ENCODE measurements around the gene LCN9.
A peak's percentile ranks its signal among the peaks of the same experiment; 100 is the strongest.
"Not testable (repeated sequence)": the region's sequence is repeated elsewhere in the genome, so short reads cannot be mapped to it uniquely, and the experiment has no call there.

The LCN9 gene

GRCh38 chr9:135672786-135673185 lies 9.7 kb downstream of the LCN9 start:
- not testable (repeated sequence) for ATAC-seq (replicated peaks); H3K27me3 Mint-ChIP-seq; H3K27ac Mint-ChIP-seq; H3K9me3 Mint-ChIP-seq; H3K4me3 Mint-ChIP-seq; H3K36me3 Mint-ChIP-seq; H3K4me1 Mint-ChIP-seq; DNase-seq

DNA sequence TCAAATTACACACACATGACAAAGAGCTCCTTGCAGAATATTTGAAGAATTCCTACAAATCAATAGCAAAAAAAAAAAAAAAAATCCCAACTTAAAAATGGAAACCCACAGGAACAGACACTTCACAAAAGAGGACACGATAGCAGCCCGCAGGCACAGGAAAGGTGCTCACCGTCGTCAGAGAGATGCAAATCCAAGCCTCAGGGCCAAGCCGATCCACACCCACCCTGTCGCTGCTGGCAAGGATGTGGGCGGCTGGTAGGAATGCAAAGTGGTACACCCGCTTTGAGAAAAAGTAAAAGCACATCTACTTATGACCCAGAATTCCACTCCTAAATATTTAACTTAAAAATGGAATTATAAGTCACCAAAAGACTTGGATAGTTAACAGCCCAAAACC lies 10.8 kb downstream of the LCN9 start:
- Mint-ChIP-seq H3K9me3 (peaks cover 3 to 4% of the 10 kb centered on the region in 2 donors), H3K4me3 (no peak overlapping the region), H3K36me3 (no peaks in the 10 kb centered on the region), H3K4me1 (no peaks in the 10 kb centered on the region), H3K27me3 (peaks cover 4 to 6% of the 10 kb centered on the region in 2 donors), H3K27ac (no peak overlapping the region)
- ATAC-seq (replicated peaks) (no peak), DNase-seq (no peak)

- Mint-ChIP-seq H3K4me3 (no peak overlapping the region), H3K27ac (no peak overlapping the region), H3K36me3 (no peaks in the 10 kb centered on the region), H3K27me3 (peaks cover 4 to 6% of the 10 kb centered on the region in 2 donors), H3K4me1 (no peaks in the 10 kb centered on the region), H3K9me3 (peaks cover 0 to 1% of the 10 kb centered on the region in 2 donors)
- ATAC-seq (replicated peaks) = no peak
- DNase-seq = no peak
Measured at GRCh38 chr9:135674977-135675376, 11.9 kb downstream of the LCN9 start.

DNA sequence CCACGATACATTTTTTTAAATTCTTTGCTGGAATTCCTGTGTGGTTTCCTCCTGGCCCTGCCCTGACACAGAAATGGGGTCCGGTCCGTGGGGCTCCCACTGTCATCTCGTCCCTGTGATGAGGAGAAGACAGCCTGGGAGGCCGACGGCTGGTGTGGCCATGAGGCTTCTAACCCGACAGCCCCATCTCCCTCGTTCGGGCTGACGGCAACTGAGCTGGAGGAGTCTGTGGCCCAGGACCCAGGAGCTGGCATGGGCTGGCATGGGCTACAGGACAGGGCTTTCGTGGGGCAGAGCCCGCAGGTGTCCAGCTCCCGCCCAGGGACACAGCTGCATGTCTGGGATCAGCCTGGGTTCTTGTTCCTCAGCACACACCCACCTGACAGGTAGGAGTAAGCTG lies 13.8 kb downstream of the LCN9 start:
- H3K36me3 Mint-ChIP-seq = no peaks in the 10 kb centered on the region
- no peak overlapping the region for H3K4me3 Mint-ChIP-seq
- peaks cover 0 to 1% of the 10 kb centered on the region in 2 donors for H3K9me3 Mint-ChIP-seq
- no peak overlapping the region for H3K27ac Mint-ChIP-seq
- DNase-seq = no peak
- peaks cover 5 to 6% of the 10 kb centered on the region in 2 donors for H3K27me3 Mint-ChIP-seq
- H3K4me1 Mint-ChIP-seq = no peaks in the 10 kb centered on the region
- no peak for ATAC-seq (replicated peaks)

DNA sequence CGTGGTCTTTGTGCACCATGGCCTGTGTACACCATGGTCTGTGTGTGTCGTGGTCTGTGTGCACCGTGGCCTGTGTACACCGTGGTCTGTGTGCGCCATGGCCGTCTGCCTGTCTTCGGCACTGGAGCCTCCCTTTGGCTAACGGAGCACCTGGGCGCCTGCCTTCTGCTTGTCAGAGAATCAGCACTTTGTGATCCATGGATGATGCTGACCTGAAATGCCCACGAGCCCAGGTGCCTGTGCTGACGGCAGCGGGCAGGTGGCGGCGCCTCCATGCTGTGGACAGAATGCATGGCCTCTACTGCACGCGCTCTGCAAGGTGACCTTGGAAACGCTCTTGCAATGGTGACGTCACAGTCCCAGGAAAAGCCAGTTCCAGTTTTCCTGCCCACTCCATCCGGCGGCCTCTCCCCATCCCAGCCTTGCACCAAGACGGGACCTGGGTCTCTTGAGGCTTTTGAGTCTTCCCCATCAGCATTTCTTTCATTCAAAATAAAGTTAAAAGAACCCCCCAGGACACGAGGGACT lies 14.6 kb downstream of the LCN9 start:
- Mint-ChIP-seq H3K27ac (no peak overlapping the region), H3K36me3 (no peaks in the 10 kb centered on the region), H3K27me3 (peaks cover 7 to 8% of the 10 kb centered on the region in 2 donors), H3K9me3 (no peaks in the 10 kb centered on the region), H3K4me3 (no peak overlapping the region), H3K4me1 (no peaks in the 10 kb centered on the region)
- ATAC-seq (replicated peaks) (no peak), DNase-seq (no peak)

DNA sequence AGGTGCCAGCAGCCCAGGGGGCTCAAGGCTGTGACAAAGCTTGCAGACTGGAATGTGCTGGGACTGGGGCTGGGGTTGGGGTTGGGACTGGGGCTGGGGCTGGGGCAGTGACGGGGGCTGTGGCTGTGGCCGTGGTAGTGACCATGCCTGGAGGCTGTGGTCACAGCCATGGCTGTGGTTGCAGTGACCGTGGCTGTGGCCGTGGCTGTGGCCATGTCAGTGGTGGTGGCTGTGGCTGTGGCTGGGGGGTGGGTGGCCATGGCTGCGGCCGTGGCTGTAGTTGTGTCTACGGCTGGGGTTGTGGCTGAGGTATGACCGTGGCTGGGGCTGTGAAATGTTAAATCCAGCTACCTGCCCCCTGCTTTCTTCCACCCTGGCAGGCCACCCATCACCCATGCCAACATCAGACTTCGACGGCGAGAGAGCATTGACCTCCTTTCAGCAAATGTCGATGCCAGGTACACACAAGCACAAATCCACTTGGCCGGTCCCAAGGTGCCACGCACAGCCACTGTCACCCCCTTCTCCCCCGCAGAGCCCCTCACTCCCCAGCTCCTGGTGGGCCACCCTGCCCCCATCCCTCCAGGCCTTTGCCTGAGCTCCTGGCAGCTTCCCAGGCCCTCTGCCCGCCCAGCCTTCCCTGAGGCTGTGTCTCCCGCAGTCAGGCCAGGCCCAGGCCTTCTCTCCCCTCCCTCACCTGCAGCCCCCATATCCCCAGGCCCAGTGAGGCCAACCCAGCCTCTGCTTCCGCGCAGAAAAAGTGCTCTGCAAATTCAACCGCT lies 15.3 kb downstream of the LCN9 start:
- H3K36me3 Mint-ChIP-seq = no peaks in the 10 kb centered on the region
- ATAC-seq (replicated peaks) = no peak

DNA sequence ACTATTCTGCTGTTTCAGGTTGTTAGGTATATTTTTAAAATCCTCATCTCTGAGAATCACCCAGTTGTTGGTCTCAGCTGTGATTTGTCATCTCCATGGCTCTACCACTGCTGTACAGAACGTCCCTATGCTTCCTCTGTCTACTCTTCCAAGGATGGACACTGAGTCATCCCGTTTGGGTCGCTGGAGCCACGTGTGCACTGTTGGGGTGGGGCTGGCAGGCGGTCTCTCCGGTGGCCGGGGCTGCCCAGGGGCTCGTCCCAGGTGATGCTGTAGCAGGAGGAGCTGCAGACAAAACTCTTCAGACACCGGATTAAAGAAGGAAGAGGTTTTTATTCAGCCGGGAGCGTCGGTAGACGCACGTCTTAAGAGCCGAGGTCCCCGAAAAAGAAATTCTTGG lies 16.9 kb downstream of the LCN9 start:
- Mint-ChIP-seq H3K4me3 (no peak overlapping the region), H3K36me3 (no peaks in the 10 kb centered on the region), H3K27ac (no peak overlapping the region), H3K27me3 (peaks cover 21 to 25% of the 10 kb centered on the region in 2 donors), H3K4me1 (no peaks in the 10 kb centered on the region), H3K9me3 (no peaks in the 10 kb centered on the region)
- no peak for DNase-seq
- no peak for ATAC-seq (replicated peaks)

More for the DNA sequence above, 15.3 kb downstream of the LCN9 start:
- Mint-ChIP-seq H3K4me1 (no peaks in the 10 kb centered on the region), H3K4me3 (no peak overlapping the region), H3K9me3 (no peaks in the 10 kb centered on the region), H3K27me3 (peaks cover 10 to 13% of the 10 kb centered on the region in 2 donors), H3K27ac (no peak overlapping the region)
- no peak for DNase-seq

- no peaks in the 10 kb centered on the region for H3K4me1 Mint-ChIP-seq
- H3K4me3 Mint-ChIP-seq = no peak overlapping the region
Measured at GRCh38 chr9:135681161-135681560, 18.1 kb downstream of the LCN9 start.

DNA sequence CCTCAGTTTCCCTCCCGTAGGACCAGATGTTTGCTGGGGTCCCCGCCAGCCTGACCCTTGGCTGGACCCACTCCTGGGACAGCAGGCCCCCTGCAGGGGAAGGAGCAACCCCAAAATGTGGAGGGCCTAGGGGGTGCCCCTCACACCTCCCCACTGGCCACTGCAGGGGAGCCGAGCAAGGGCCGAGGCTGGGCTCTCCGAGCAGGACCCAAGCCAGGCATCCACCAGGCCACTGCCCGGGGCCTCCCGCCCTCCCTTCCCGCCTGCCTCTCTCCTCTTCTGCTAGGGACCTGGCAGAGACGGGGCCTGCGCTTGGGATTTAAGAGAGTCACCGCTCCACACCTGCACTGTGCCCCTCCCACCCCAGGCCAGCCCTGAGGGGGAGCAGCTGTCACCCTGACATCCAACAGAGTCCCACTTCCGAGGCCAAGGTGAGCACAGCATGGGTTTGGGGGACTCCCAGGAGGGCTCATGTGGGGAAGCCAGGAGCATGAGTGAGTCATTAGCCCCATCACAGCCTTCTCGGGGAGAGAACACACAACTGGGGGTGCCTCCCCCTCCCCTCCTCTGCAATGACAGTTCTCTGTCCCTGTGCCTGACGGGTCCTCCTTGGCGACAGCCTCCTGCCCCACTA lies 20.4 kb downstream of the LCN9 start:
- H3K27ac Mint-ChIP-seq = peak overlapping the region; percentile 56
- no peak overlapping the region for H3K4me3 Mint-ChIP-seq
- H3K27me3 Mint-ChIP-seq = peaks cover 24 to 25% of the 10 kb centered on the region in 2 donors
- ATAC-seq (replicated peaks) = no peak
- H3K36me3 Mint-ChIP-seq = no peaks in the 10 kb centered on the region
- no peak for DNase-seq
- H3K4me1 Mint-ChIP-seq = no peaks in the 10 kb centered on the region
- no peaks in the 10 kb centered on the region for H3K9me3 Mint-ChIP-seq

More at GRCh38 chr9:135681161-135681560, 18.1 kb downstream of the LCN9 start:
- DNase-seq (no peak), ATAC-seq (replicated peaks) (no peak)
- Mint-ChIP-seq H3K27me3 (peaks cover 24 to 25% of the 10 kb centered on the region in 2 donors), H3K36me3 (no peaks in the 10 kb centered on the region), H3K27ac (no peak overlapping the region), H3K9me3 (no peaks in the 10 kb centered on the region)

GRCh38 chr9:135684691-135685090 lies 21.6 kb downstream of the LCN9 start:
- no peak overlapping the region for H3K27ac Mint-ChIP-seq
- no peaks in the 10 kb centered on the region for H3K9me3 Mint-ChIP-seq
- peaks cover 24 to 25% of the 10 kb centered on the region in 2 donors for H3K27me3 Mint-ChIP-seq
- H3K36me3 Mint-ChIP-seq = no peaks in the 10 kb centered on the region
- DNase-seq (no peak), ATAC-seq (replicated peaks) (no peak)
- no peak overlapping the region for H3K4me3 Mint-ChIP-seq
- no peaks in the 10 kb centered on the region for H3K4me1 Mint-ChIP-seq

DNA sequence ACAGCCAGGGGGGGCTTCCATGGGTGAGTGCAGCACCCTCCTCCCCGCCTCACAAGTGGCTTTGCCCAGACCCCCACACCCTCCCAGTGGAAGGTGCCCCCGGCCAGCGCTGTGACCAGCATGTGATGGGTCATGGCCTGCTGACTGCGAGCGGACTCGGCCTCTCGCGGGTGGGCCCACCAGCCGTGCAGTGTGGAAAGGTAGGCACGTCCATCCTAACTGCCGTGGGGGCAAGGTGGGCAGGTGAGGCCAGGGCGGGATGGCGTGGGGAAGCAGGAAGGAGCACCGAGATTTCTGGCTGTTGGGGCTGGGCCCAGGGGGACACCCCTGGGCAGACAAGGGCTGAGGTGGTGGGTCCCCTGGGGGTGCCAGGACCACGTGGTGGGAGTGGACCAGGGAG lies 24.1 kb downstream of the LCN9 start:
- Mint-ChIP-seq H3K36me3 (no peaks in the 10 kb centered on the region), H3K27ac (no peak overlapping the region), H3K4me3 (no peak overlapping the region), H3K4me1 (no peaks in the 10 kb centered on the region), H3K27me3 (peaks cover 22 to 24% of the 10 kb centered on the region in 2 donors), H3K9me3 (no peaks in the 10 kb centered on the region)
- no peak for ATAC-seq (replicated peaks)
- DNase-seq = no peak

GRCh38 chr9:135689011-135689410 lies 25.9 kb downstream of the LCN9 start:
- H3K36me3 Mint-ChIP-seq = no peaks in the 10 kb centered on the region
- H3K4me3 Mint-ChIP-seq = no peak overlapping the region
- ATAC-seq (replicated peaks) (no peak), DNase-seq (no peak)
- H3K27me3 Mint-ChIP-seq = peaks cover 6 to 13% of the 10 kb centered on the region in 2 donors
- H3K9me3 Mint-ChIP-seq = no peaks in the 10 kb centered on the region
- no peaks in the 10 kb centered on the region for H3K4me1 Mint-ChIP-seq
- H3K27ac Mint-ChIP-seq = no peak overlapping the region

DNA sequence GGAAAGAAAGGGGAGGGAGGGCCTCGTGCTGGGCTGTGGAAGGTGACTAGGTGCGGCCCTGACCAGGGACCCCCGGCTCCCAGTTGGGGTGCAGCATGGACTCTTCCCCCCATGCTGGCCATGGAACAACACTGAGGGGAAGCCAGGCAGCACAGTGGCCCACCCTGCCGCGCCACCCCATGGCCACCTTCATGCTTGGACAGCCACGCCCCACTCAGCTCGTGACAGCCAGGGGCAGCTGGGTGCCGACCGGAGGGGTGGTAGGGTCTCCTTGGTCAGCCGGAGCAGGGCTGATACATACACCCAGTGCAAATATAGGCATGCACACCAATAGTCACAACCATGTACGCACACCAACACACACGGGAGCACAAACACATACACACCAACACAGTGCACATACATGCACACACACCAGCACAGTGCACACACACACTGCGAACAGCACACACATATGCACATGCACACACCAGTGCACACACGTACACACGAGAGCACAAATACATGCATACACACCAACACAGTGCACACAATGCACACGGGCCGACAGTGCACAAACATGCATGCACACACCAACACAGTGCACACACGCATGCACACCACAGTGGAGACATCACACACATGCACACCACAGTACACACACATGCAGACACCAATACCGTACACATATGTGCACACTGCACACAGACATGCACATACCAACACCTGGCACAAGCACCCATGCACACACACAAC lies 27.9 kb downstream of the LCN9 start:
- DNase-seq (no peak), ATAC-seq (replicated peaks) (no peak)
- H3K4me3 Mint-ChIP-seq = no peak overlapping the region
- H3K27me3 Mint-ChIP-seq = peaks cover 0 to 6% of the 10 kb centered on the region in 2 donors
- no peaks in the 10 kb centered on the region for H3K9me3 Mint-ChIP-seq
- H3K4me1 Mint-ChIP-seq = no peaks in the 10 kb centered on the region
- no peak overlapping the region for H3K27ac Mint-ChIP-seq
- no peaks in the 10 kb centered on the region for H3K36me3 Mint-ChIP-seq

GRCh38 chr9:135692410-135692809 lies 29.3 kb downstream of the LCN9 start:
- DNase-seq (no peak), ATAC-seq (replicated peaks) (no peak)
- Mint-ChIP-seq H3K4me3 (no peak overlapping the region), H3K27me3 (peaks cover 0 to 8% of the 10 kb centered on the region in 2 donors), H3K27ac (no peak overlapping the region), H3K9me3 (no peaks in the 10 kb centered on the region), H3K36me3 (no peaks in the 10 kb centered on the region), H3K4me1 (no peaks in the 10 kb centered on the region)

All from stimulated activated naive B cell treated with anti-CD40 and anti-IgM and Interleukin-4, amounts not matched to agents 10 μg/mL and 1 μg/mL and 100 μg/mL, for 72 hours (primary cell).